ENCODE data around the gene KRT6A.
"Not testable (repeated sequence)": the region's sequence is repeated elsewhere in the genome, so short reads cannot be mapped to it uniquely, and the experiment has no call there.

The KRT6A gene

GRCh38 chr12:52454411-52455201 is 38.5 kb downstream of the KRT6A start:
- no peak for DNase-seq

- no peak for DNase-seq
Measured at GRCh38 chr12:52452101-52452500, 41.0 kb downstream of the KRT6A start, which contains the start of gene KRT6B. TSS of gene KRT6B (minus strand) at chr12:52452146. CDS start at chr12:52452078, 68 bp downstream.

- no peak for DNase-seq
Measured at GRCh38 chr12:52448228-52448627, 44.8 kb downstream of the KRT6A start.

GRCh38 chr12:52447196-52447595 is 45.9 kb downstream of the KRT6A start:
- not testable (repeated sequence) for DNase-seq

GRCh38 chr12:52446367-52447045 is 46.6 kb downstream of the KRT6A start:
- no peak for DNase-seq

GRCh38 chr12:52445876-52446275 is 47.2 kb downstream of the KRT6A start:
- no peak for DNase-seq

- DNase-seq: no peak
Measured at GRCh38 chr12:52444647-52445595, 48.1 kb downstream of the KRT6A start.

GRCh38 chr12:52443966-52444365 is 49.1 kb downstream of the KRT6A start:
- DNase-seq: no peak

DNA sequence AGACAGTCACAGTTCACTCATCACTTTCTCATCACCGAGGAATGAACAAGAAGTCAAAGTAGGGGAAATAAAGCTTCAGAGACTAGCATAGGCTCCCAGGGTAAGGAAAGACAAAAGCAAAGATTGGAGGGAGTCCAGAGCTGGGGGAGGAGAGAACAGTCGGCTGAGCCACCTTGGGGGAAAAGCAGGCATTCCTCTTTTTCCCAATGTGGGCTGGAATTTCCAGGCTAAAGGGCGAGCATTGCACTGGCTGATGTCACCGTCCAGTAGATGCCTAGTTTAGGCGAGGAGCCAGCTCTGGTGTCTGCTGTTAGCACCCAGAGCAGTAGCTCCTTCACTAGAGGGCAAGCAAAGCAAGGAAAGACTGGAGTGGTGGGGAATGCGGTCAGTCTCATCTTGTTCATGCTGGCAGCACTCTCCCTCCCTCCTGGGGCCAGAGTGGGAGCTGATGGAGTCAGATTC is 50.4 kb downstream of the KRT6A start:
- DNase-seq: no peak

- no peak for DNase-seq
Measured at GRCh38 chr12:52441320-52441911, 51.6 kb downstream of the KRT6A start.

- DNase-seq: no peak
Measured at GRCh38 chr12:52440821-52441319, 52.2 kb downstream of the KRT6A start.

- DNase-seq: no peak
Measured at GRCh38 chr12:52439845-52440244, 53.2 kb downstream of the KRT6A start.

- DNase-seq: no peak
Measured at GRCh38 chr12:52439420-52439819, 53.6 kb downstream of the KRT6A start.

GRCh38 chr12:52438305-52439301 is 54.5 kb downstream of the KRT6A start:
- DNase-seq: no peak

DNA sequence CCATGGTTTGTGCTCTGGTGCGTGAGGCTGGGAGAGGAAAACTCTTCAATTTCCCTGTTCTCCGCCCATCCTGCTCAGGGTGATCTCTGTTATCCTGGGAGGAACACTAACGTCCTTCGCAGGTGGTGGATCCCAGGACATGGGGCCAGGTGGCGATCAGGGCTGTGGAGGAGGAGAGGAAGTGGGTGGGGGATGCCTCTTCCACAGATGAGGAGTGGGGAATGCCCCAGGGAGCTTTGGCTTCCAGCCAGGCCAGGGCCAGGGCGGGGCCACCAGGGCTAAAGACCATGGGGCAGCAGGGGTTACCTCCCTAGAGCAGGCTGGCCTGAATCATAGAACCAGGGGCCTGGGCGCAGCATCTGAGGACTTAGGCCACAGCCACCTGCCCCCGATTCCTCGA is 55.5 kb downstream of the KRT6A start:
- DNase-seq: no peak
